ENCODE data around the gene ATP5PO.

- TF ChIP-seq CTCF (IDR thresholded peaks at IDR 0.05; ENCODE audit: low read depth, low read length, missing input control) (no peak), GABPA (IDR thresholded peaks at IDR 0.05 in 1 of 2, conservative IDR thresholded peaks at IDR 0.05 in 1 of 2) (no peak), ATF3 (IDR thresholded peaks at IDR 0.05) (no peak), REST (IDR thresholded peaks at IDR 0.05) (no peak), TAF1 (conservative IDR thresholded peaks at IDR 0.05) (no peak), EGR1 (IDR thresholded peaks at IDR 0.05; ENCODE audit: low read depth in 2 of 2) (no peak), RAD21 (IDR thresholded peaks at IDR 0.05) (no peak)
These were observed 35.0 kb upstream of the ATP5PO start for GRCh38 chr21:33950431-33951079.

Data from liver (tissue), 3 donors.